ENCODE measurements around the gene ZNF71. TPM values are rescaled to one million over a fixed set of nuclear protein-coding genes. Genes with fewer than 3 reads are reported as not detected.

ZNF71 gene
- total RNA-seq (2021; fragmentation: NEBNext Ultra II Directional; extraction: Animal tissue kit (Norgen Biotek cat#: 25700)), result 1 to 10 TPM; 5.1 to 5.9 (median 5.6) TPM
- long read RNA-seq, full-length matches to known transcripts, result 7 of 9 reads
- long read RNA-seq, partial matches to known transcripts, result 1 of 9 reads
- long read RNA-seq, other reads (novel, unspliced or antisense), result 1 of 9 reads

DNA sequence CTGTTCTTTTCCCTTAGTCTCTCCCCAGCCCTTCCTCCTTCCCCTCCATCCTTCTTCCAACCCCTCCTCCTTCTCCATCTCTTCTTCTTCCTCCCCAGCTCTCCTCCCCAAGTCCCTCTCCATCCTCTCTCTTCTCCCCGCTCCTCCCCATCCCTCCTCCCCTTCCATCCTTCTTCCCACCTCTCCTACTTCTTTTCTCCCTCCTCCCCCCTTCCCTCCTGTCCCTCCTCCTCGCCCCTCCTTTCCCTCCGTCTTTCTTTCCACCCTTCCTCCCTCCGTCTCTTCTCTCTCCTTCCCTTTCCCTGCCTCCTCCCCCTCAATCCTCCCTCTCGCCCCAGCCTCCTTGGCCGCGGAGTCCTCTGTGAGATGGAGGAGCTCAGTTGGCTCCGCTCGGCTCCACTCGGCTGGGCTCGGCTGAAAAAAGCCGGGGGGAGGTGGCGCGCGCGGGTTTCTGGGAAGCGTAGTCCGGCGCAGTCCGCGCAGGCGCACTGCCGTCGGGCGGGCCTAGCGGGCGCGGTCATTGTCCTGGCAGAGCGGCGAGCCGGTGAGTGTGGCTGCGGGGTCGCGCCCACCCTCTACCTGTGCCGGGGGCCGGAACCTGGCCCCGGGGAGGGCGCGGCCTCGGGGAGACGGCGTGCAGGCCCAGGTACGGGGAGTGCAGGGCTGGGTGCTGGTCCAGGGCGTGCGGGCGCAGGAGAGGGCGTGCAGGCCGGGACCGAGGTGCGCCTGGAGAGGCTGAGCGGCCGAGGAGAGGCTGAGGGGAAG lies at the start of gene ZNF71:
Gene ZNF71, plus strand, starts transcription at position 520 of the 765 bp plus-strand sequence. CDS start 6,257 bp downstream, outside the sequence.
- TF ChIP-seq, protein P1, sequence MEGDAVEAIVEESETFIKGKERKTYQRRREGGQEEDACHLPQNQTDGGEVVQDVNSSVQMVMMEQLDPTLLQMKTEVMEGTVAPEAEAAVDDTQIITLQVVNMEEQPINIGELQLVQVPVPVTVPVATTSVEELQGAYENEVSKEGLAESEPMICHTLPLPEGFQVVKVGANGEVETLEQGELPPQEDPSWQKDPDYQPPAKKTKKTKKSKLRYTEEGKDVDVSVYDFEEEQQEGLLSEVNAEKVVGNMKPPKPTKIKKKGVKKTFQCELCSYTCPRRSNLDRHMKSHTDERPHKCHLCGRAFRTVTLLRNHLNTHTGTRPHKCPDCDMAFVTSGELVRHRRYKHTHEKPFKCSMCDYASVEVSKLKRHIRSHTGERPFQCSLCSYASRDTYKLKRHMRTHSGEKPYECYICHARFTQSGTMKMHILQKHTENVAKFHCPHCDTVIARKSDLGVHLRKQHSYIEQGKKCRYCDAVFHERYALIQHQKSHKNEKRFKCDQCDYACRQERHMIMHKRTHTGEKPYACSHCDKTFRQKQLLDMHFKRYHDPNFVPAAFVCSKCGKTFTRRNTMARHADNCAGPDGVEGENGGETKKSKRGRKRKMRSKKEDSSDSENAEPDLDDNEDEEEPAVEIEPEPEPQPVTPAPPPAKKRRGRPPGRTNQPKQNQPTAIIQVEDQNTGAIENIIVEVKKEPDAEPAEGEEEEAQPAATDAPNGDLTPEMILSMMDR (IDR thresholded peaks at IDR 0.05), result no peak
- Mint-ChIP-seq H3K4me1 (ENCODE audit: low read depth) (peaks cover 13% of the 10 kb centered on the region), H3K27ac (peak within 1 kb of the TSS; percentile 44), H3K36me3 (ENCODE audit: low read depth) (peaks cover 31% of the 10 kb centered on the region), H3K27me3 (ENCODE audit: insufficient read depth) (peaks cover 3% of the 10 kb centered on the region; the same call in 1 of the 2 replicates), H3K9me3 (peaks cover 39% of the 10 kb centered on the region), H3K4me3 (peak within 1 kb of the TSS; percentile 94)
- DNase-seq, result peak; percentile 80

DNA sequence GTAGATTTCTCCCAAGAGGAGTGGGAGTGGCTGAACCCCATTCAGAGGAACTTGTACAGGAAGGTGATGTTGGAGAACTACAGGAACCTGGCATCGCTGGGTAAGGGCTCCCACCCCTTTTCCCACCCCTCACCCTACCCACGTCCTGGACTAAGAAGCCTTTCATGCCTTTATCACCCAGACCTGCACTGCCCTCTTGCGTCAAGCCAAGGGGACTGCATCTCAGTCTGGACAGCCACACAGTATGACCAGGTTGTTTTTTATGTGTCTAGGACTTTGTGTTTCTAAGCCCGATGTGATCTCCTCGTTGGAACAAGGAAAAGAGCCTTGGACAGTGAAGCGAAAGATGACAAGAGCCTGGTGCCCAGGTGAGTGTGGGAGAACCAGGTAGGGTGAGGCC lies 47.6 kb upstream of the ZNF71 start:
- no peak for DNase-seq
- H3K4me3 Mint-ChIP-seq, result no peak overlapping the region
- no peaks in the 10 kb centered on the region for H3K27me3 Mint-ChIP-seq (ENCODE audit: insufficient read depth)
- peaks cover 87% of the 10 kb centered on the region for H3K36me3 Mint-ChIP-seq (ENCODE audit: low read depth)
- H3K4me1 Mint-ChIP-seq (ENCODE audit: low read depth), result no peaks in the 10 kb centered on the region
- H3K27ac Mint-ChIP-seq, result no peak overlapping the region
- TF ChIP-seq, protein P1 (IDR thresholded peaks at IDR 0.05), result peak; percentile 38; the same call in 1 of the 2 replicates
- peaks cover 68% of the 10 kb centered on the region for H3K9me3 Mint-ChIP-seq

DNA sequence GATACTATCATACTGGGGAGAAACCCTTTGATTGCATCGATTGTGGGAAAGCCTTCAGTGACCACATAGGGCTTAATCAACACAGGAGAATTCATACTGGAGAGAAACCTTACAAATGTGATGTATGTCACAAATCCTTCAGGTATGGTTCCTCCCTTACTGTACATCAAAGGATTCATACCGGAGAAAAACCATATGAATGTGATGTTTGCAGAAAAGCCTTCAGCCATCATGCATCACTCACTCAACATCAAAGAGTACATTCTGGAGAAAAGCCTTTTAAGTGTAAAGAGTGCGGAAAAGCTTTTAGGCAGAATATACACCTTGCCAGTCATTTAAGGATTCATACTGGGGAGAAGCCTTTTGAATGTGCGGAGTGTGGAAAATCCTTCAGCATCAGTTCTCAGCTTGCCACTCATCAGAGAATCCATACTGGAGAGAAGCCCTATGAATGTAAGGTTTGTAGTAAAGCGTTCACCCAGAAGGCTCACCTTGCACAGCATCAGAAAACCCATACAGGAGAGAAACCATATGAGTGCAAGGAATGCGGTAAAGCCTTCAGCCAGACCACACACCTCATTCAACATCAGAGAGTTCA lies 40.7 kb upstream of the ZNF71 start:
- TF ChIP-seq, protein P1 (IDR thresholded peaks at IDR 0.05), result no peak
- no peak for DNase-seq
- H3K9me3 Mint-ChIP-seq, result peaks cover 81% of the 10 kb centered on the region
- no peak overlapping the region for H3K4me3 Mint-ChIP-seq
- no peaks in the 10 kb centered on the region for H3K4me1 Mint-ChIP-seq (ENCODE audit: low read depth)
- peaks cover 76% of the 10 kb centered on the region for H3K36me3 Mint-ChIP-seq (ENCODE audit: low read depth)
- H3K27me3 Mint-ChIP-seq (ENCODE audit: insufficient read depth), result no peaks in the 10 kb centered on the region
- no peak overlapping the region for H3K27ac Mint-ChIP-seq

DNA sequence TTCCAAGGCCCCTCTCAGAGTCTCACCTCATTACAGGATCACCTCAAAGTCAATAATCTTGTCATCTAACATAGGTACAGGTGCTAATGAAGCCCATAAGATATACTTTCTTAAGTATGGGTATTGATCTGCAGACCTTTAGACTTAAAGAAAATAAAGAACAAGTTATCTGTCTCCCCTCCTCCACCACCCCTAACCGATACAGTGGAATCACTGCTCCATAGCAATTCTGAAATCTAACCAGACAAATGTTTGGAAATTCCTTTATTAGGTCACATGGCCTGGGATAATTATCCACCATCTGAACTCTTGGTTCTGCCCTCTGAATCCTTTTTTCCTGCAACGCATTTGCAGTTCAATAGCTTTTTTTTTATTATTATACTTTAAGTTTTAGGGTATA lies 32.3 kb upstream of the ZNF71 start:
- no peak for DNase-seq
- TF ChIP-seq, protein P1 (IDR thresholded peaks at IDR 0.05), result no peak
- Mint-ChIP-seq H3K36me3 (ENCODE audit: low read depth) (peaks cover 74% of the 10 kb centered on the region), H3K27ac (no peak overlapping the region), H3K27me3 (ENCODE audit: insufficient read depth) (no peaks in the 10 kb centered on the region; the same call in none of the 2 replicates), H3K4me1 (ENCODE audit: low read depth) (peaks cover 4% of the 10 kb centered on the region), H3K9me3 (peaks cover 95% of the 10 kb centered on the region), H3K4me3 (no peak overlapping the region)

DNA sequence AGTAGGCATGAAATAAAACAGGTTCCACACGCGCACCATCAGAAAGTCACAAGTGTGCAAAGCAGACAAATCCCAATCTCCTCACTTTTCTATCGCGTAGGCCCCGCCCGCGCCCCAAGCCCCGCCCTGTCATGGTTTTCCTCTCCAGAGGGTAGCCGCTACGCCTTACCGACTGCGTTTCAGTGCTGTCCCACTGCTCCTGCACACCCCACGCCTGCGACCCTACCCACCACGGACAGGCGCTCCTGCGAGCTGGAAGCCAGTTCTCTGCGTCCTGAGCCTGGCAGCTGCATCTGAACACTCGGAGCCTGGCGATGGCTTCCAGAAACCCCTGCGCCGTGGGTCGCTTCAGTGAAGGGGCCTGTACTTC lies 28.2 kb upstream of the ZNF71 start:
- Mint-ChIP-seq H3K36me3 (ENCODE audit: low read depth) (peaks cover 64% of the 10 kb centered on the region), H3K4me1 (ENCODE audit: low read depth) (peaks cover 7% of the 10 kb centered on the region), H3K27me3 (ENCODE audit: insufficient read depth) (no peaks in the 10 kb centered on the region; the same call in 1 of the 2 replicates), H3K27ac (peak overlapping the region; percentile 86), H3K9me3 (peaks cover 86% of the 10 kb centered on the region), H3K4me3 (peak overlapping the region; percentile 98)
- TF ChIP-seq, protein P1 (IDR thresholded peaks at IDR 0.05), result no peak
- peak; percentile 12 for DNase-seq
